Measurements from ENCODE around the gene ITCH.

GRCh38 chr20:34479627-34480026, 116.6 kb downstream of the ITCH start:
- TF ChIP-seq CTCF (IDR thresholded peaks at IDR 0.05), result no peak
- TF ChIP-seq POLR2A (IDR thresholded peaks at IDR 0.05), result no peak
